Measurements from ENCODE around the gene BET1L.

BET1L gene

DNA sequence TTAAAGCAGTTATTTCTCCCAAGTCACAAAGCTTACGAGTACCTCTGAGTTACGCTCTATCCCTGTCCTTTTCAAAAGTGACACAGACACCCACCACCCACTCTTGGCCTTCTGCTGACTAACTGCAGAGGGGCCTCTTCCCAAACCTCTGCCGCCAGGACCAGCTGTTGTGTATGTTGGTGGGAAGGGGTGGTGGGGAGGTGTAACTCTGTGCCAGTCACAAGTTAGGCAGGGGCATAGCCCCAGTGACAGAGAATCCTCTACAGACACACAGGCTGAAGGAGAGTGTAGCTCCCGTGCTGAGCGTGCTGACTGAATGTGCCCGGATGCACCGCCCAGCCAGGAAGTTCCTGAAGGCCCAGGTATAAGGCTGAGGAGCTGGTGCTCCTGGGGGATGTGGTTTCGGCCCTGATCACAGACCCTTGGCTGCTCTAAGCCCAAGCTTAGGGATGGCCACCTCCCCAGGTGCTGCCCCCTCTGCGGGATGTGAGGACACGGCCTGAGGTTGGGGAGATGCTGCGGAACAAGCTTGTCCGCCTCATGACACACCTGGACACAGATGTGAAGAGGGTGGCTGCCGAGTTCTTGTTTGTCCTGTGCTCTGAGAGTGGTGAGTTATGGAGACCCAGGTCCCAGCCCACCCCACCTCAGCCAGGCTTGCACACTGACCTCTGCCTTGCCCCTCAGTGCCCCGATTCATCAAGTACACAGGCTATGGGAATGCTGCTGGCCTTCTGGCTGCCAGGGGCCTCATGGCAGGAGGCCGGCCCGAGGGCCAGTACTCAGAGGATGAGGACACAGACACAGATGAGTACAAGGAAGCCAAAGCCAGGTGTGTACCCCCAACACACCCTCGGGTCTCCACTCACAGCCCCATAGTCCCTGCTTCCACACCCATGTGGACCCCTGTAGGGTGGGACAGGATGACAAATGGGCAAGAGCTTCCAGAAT is 5.2 kb upstream of the BET1L start:
- peaks cover 23% of the 10 kb centered on the region for H3K4me1 ChIP-seq (ENCODE audit: insufficient read depth, low read length, poor library complexity, severe bottlenecking)
- peaks cover 44% of the 10 kb centered on the region for H3K79me2 ChIP-seq (ENCODE audit: insufficient read depth, low read length)
- no peak overlapping the region for H3K9ac ChIP-seq (ENCODE audit: low read depth, low read length, poor library complexity, severe bottlenecking)
- no peak overlapping the region for H3K4me2 ChIP-seq (ENCODE audit: low read depth, low read length, poor library complexity, severe bottlenecking)
- peaks cover 45% of the 10 kb centered on the region; the same call in 1 of the 2 replicates for H3K36me3 ChIP-seq (ENCODE audit: insufficient read depth, low read length)
- H3K9me2 ChIP-seq (replicated peaks; ENCODE audit: low read depth, low read length), result no peaks in the 10 kb centered on the region
- peaks cover 22% of the 10 kb centered on the region for H4K20me1 ChIP-seq (ENCODE audit: insufficient read depth, low read length, poor library complexity, severe bottlenecking)
- TF ChIP-seq CTCF (conservative IDR thresholded peaks at IDR 0.05; ENCODE audit: low read length) (no peak), EZH2phosphoT487 (IDR thresholded peaks at IDR 0.05; ENCODE audit: borderline replicate concordance) (no peak)
- H3K9me3 ChIP-seq (ENCODE audit: insufficient read depth, low read depth, low read length), result no peaks in the 10 kb centered on the region
- no peaks in the 10 kb centered on the region for H3K27me3 ChIP-seq (ENCODE audit: insufficient read depth, low read length, poor library complexity, severe bottlenecking)
- H2AFZ ChIP-seq (ENCODE audit: low read length), result no peak overlapping the region
- peaks cover 5% of the 10 kb centered on the region for H3F3A ChIP-seq (ENCODE audit: low read depth)
- H3K4me3 ChIP-seq (ENCODE audit: low read length, poor library complexity, severe bottlenecking), result no peak overlapping the region

DNA sequence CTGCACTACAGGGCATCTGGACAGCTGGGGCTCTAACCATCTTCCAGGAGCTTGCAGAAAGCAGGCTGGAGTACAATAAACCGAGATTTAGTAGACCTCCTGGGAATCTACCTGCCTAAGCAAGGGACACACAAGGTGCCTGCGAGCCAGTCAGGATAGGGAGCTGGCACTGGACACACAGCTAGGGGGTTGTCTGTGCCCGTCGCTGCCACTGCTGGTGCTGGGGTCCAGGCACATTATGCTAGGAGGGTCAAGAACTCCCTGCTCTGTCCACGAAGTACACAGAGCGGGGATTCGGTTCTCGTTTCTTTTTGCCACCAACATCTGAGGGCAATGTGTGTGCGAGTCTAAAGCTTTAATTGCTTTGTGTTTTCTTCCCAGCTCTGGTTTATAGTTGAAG is 4.5 kb upstream of the BET1L start:
- Histone ChIP-seq H3K9me3 (ENCODE audit: insufficient read depth, low read depth, low read length) (no peaks in the 10 kb centered on the region), H3K79me2 (ENCODE audit: insufficient read depth, low read length) (peaks cover 46% of the 10 kb centered on the region), H4K20me1 (ENCODE audit: insufficient read depth, low read length, poor library complexity, severe bottlenecking) (peaks cover 25% of the 10 kb centered on the region), H3F3A (ENCODE audit: low read depth) (peaks cover 5% of the 10 kb centered on the region), H3K9ac (ENCODE audit: low read depth, low read length, poor library complexity, severe bottlenecking) (no peak overlapping the region), H3K4me1 (ENCODE audit: insufficient read depth, low read length, poor library complexity, severe bottlenecking) (peaks cover 23% of the 10 kb centered on the region), H3K4me2 (ENCODE audit: low read depth, low read length, poor library complexity, severe bottlenecking) (peak overlapping the region; percentile 99), H2AFZ (ENCODE audit: low read length) (no peak overlapping the region), H3K27me3 (ENCODE audit: insufficient read depth, low read length, poor library complexity, severe bottlenecking) (no peaks in the 10 kb centered on the region), H3K4me3 (ENCODE audit: low read length, poor library complexity, severe bottlenecking) (no peak overlapping the region), H3K9me2 (replicated peaks; ENCODE audit: low read depth, low read length) (no peaks in the 10 kb centered on the region), H3K36me3 (ENCODE audit: insufficient read depth, low read length) (peaks cover 45% of the 10 kb centered on the region; the same call in 1 of the 2 replicates)
- TF ChIP-seq EZH2phosphoT487 (IDR thresholded peaks at IDR 0.05; ENCODE audit: borderline replicate concordance) (no peak), CTCF (conservative IDR thresholded peaks at IDR 0.05; ENCODE audit: low read length) (no peak)

GRCh38 chr11:211295-211694 is 4.1 kb upstream of the BET1L start:
- peak overlapping the region; percentile 99 for H3K9ac ChIP-seq (ENCODE audit: low read depth, low read length, poor library complexity, severe bottlenecking)

More at GRCh38 chr11:211295-211694, 4.1 kb upstream of the BET1L start:
- Histone ChIP-seq H3K79me2 (ENCODE audit: insufficient read depth, low read length) (peaks cover 51% of the 10 kb centered on the region), H3K36me3 (ENCODE audit: insufficient read depth, low read length) (peaks cover 45% of the 10 kb centered on the region; the same call in 1 of the 2 replicates), H3K27me3 (ENCODE audit: insufficient read depth, low read length, poor library complexity, severe bottlenecking) (no peaks in the 10 kb centered on the region), H3K4me1 (ENCODE audit: insufficient read depth, low read length, poor library complexity, severe bottlenecking) (peaks cover 25% of the 10 kb centered on the region), H3F3A (ENCODE audit: low read depth) (peaks cover 5% of the 10 kb centered on the region), H3K4me3 (ENCODE audit: low read length, poor library complexity, severe bottlenecking) (peak overlapping the region; percentile 98), H3K9me3 (ENCODE audit: insufficient read depth, low read depth, low read length) (no peaks in the 10 kb centered on the region), H3K9me2 (replicated peaks; ENCODE audit: low read depth, low read length) (no peaks in the 10 kb centered on the region), H2AFZ (ENCODE audit: low read length) (no peak overlapping the region), H3K4me2 (ENCODE audit: low read depth, low read length, poor library complexity, severe bottlenecking) (peak overlapping the region; percentile 99), H4K20me1 (ENCODE audit: insufficient read depth, low read length, poor library complexity, severe bottlenecking) (peaks cover 29% of the 10 kb centered on the region)
- TF ChIP-seq EZH2phosphoT487 (IDR thresholded peaks at IDR 0.05; ENCODE audit: borderline replicate concordance), result no peak
- TF ChIP-seq CTCF (conservative IDR thresholded peaks at IDR 0.05; ENCODE audit: low read length), result no peak

All from Loucy (cell line).